Stimulated activated CD4-positive, alpha-beta T cell treated with anti-CD3 and anti-CD28 coated beads, Interleukin-1b, Interleukin-23, amount 100 ng/mL, for 48 hours (primary cell): Measurements from ENCODE around the gene PTPN12.
"Not testable (repeated sequence)": the region's sequence is repeated elsewhere in the genome, so short reads cannot be mapped to it uniquely, and the experiment has no call there.

Experiments used
- DNase-seq: peaks from one replicate; pipeline ENCODE4 v3.0.0-alpha.2; 2020

PTPN12 gene

DNA sequence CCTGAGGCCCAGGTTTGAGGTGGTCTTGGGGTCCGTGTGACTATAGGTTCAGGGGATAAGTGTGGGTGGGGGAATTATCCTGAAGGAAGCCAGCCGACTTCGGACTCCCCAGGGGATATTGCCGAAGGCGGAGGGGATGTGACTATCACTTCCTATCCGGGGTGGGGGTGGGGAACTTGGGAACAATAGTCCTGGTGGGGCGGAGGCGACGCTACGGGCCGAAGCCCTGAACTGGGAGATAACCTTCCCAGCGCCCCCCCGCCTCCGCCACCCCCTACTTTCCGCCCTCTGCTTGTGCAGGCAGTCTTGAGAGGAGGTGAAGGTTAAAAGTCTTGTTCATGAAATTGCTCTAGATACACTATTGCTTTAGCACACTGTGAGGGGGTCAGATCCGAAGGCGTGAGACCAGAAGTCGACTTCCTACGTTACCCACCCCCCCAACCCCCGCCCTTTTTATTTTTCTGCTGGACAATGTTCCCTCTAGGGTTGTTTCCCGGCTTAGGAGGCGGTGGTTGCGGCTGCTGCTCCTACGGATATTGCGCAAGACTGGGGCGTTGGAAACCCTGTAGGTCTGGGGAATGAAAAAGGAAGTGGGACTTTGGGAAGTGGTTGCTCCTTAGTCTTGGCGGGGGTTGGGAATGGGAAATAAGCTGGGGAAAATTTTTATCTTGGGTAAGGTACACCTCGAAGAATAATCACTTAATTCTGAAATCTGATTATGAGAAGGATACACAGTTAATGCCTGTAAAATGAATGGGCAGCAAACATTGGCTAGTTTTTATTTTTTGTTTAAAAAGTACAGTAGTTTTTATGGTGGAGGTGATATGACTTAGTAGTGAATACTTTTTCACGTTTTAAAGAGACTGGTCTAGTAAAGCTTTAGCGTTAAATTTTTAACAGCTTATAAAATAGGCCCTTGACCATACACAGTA, 1.5 kb downstream of the PTPN12 start:
- no peak for DNase-seq

DNA sequence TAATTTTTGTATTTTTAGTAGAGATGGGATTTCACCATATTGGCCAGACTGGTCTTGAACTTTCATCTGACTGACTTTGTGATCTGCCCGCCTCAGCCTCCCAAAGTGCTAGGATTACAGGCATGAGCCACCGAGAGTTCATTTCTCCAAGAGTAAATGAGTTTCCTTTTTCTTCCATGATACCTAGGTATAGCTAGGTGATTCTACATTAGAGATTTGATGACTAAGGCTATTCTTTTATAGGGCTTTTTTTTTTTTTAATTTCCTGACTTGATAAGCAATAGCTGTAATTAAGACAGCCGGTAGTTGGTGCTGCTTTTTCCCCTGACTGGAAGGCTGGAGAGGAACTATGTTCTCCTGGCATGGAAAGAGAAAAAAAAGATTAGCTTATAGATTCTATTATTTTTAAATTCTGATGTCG, 3.3 kb downstream of the PTPN12 start:
- no peak for DNase-seq

DNA sequence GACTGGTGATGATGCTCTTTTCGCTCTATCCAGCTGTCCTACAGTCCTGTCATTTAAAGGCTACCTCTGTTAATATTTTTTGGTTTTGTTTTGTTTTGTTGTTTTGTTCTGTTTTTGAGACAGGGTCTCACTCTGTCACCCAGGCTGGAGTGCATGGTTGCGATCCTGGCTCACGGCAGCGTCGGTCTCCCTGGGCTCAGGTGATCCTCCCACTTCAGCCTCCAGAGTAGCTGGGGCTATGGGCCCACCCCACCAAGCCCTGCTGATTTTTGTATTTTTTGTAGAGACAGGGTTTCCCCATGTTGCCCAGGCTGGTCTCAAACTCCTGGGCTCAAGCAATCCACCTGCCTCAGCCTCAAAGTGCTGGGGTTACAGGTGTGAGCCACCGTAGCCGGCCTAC, 3.9 kb downstream of the PTPN12 start:
- not testable (repeated sequence) for DNase-seq

DNA sequence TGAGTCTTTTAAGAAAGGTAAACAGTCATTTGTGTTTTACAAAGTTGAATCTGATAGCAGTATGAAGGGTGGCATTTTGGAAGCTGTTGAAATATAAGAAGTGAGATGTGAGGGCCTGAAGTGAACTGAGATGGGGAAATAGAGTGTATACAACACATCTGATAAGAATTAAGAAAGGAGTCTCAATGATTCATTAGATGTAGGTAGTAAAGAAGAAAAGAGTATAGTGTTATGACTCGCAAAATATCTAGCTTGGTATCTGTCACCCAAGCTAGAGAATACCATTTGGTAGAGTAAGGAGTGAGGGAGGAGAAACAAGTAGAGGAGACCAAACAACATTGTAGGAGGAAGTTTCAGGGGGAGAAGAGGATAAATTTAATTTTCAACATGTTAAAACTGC, 5.3 kb downstream of the PTPN12 start:
- DNase-seq: no peak

DNA sequence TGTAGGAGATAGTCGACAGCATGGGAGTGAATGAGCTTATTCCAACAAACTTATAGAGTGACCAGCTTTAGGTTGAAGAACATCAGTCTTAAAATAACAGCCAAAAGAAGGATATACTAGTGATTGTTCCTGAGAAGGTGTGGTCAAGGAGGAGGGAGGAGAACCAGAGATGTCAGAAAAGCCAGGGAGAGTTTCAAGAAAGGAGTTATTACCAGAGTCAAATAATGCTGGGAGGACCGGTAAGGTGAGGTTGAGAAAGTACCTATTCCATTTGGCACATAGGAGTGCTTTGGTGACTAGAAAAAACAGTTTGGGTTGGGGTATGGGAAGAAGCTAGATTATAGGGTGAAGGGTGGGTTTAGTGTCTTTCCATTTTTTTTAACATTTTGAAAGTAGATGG, 5.8 kb downstream of the PTPN12 start:
- no peak for DNase-seq

DNA sequence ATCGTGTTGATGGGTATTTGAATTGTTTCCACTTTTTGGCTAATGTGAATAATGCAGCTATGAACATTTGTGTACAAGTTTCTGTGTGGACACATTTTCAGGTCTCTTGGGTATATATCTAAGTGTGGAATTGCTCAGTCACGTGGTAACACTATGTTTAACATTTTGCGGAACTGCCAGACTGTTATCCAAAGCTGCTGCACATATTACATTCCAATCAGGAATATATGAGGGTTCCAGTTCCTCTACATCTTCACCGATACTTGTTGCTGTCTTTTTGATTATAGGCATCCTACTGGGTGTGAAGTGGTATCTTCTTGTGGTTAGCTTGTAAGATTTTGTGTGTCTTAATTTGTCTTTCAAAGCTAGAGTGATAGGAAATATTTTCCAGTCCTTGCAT, 6.8 kb downstream of the PTPN12 start:
- DNase-seq: no peak

DNA sequence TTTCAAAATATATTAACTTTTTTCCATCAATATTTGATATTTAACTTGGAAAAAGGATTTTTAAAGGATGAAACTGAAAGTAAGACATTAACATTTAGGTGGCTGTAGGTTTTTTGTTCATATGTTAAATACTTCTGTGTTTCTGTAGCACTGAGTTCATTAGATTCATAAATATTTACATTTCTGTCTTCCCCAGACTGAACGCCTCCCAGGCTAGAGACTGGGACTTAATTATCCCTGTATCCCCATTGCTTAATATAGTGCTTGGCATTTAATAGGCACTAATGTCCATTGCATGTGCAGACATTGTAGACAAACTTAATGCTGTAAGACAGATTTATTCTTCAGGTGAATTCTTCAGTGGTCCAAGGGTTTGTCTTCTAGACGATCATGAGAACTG, 7.4 kb downstream of the PTPN12 start:
- no peak for DNase-seq

DNA sequence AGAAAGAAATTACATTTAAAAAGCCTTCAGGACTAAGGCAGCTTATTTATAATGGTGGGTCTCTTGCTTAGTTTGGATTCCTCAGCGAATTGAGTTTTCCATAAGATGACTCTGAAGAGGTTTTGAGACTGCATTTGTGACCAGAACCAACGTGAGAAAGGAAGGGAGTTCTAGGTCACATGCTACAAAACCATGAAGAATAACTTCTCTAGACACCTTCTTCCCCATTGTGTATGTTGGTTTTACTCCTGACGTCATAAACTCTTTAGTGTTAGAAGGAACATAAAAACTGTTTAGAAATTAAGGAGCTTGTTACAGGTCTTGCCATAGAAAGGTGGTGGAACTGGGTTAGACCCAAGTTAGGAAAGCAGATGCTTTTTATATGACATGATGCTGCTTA, 11.1 kb downstream of the PTPN12 start:
- no peak for DNase-seq

DNA sequence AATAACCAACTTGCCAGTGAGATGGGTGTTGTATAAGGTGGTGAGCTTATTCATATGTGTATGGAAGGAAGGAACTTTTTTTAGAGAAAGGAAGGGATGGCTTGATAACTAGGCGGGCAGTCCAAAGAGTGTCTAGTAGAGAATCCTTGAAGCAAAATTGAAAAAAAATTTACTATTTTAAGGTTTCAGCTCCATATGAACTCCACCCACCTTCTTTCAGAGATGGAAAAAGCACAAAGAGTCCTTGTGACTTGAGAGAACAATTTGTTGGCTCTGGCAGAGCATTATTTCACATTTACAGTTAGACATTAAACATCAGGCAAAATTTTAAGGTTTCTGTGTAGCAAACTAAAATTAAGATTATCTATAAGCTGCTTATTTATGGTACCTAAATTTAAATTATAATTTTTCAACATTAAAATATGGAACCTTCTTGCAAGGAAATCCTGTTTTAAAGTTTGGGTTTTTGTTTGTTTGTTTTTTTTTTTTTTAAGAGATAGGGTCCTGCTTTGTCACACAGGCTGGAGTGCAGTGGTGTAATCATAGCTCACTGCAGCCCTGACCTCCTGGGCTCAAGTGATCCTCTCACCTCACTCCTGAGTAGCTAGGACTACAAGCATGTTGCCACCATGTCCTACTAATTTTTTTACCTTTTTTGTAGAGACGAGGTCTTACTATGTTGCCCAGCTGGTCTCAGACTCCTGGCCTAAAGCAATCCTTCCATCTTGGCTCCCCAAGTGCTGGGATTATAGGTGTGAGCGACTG, 12.2 kb downstream of the PTPN12 start:
- DNase-seq: no peak

DNA sequence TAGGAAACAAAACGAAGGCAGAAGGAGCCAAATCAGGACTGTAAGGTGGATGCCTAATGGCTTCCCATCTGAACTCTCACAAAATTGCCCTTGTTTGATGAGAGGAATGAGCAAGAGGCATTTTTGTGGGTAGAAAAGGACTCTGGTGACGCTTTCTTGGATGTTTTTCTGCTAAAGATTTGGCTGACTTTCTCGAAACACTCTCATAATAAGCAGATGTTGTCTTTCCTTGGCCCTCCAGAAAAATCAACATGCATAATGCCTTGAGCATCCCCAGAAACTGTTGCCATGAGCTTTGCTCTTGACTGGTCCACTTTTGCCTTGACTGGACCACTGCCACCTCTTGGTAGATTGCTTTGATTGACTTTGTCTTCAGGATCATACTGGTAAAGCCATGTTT, 13.5 kb downstream of the PTPN12 start:
- no peak for DNase-seq

DNA sequence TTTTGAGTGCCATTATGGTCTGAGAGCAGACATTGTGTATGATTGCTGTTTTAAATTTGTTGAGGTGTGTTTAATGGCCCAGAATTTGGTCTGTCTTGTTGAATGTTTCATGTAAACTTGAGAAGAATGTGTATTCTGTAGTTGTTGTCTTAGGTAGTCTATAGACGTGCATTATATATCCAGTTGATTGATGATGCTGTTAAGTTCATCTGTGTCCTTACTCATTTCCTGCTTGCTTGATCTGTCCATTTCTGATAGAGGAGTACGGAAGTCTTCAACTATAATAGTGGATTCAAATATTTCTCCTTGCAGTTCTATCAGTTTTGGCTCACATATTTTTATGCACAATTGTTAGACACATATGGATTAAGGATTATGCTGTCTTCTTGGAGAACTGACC, 16.0 kb downstream of the PTPN12 start:
- DNase-seq: no peak

DNA sequence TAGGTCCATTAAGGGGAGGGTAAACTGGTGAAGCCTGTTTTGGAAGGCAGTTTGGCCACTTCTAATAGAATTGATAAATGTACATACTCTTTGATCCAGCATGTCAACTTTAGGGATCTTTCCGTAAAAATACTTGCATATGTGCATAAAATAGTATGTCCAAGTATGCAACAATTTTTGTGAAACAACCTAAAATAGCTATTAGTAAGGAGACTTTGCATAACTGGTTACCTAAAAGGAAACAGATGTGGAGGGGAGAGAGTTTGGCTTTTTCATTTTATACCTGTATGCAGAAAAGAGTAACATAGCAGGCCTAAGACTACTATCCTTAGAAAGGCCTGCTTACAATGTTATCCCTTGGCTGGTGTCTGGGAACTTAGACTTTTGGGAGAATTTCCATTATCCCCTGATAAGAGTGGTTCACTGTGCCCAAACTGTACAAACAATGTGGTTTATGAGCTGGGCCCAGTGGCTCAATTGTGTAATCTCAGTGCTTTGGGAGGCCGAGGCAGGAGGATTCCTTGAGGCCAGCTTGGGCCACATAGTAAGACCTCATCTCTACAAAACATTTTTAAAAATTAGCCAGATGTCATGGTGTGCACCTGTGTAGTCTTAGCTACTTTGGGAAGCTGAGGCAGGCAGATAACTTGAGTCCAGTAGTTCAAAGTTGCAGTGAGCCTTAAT, 21.3 kb downstream of the PTPN12 start:
- DNase-seq: no peak

DNA sequence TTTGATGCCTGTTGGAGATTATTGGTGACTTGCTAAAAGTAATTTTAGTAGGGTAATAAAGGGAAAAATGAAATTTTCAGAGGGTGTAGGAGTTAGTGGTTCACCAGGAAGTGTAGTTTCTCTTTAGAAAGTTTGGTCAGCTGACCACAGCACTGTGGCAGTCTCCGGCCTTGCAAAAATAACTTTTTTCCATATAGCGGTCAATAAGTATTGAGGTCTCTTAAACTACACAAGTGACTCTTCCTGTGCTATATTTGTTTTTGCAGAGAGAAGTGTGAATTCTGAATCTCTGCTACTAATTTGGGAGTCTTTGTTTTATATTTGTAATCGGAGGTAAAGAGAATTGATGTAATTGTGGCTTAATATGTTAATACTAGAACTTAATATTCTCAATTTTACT, 24.3 kb downstream of the PTPN12 start:
- no peak for DNase-seq

DNA sequence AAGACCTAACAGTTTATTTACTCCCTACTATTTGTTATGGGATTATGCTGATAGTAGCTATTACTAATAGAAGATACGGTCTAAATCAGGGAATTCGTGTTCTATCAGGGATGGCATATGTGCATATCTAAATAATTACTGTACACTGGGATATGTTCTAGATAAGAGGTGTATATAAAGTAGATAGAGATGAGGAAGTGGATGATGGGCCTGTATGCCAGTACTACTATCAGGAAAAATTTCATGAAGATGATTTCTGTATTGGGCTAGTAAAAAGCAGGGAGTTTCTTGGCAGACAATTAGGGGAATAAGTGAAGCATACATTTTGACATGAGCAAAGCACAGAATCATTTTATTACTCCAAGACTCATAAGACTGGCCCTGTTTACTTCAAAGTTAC, 26.2 kb downstream of the PTPN12 start:
- no peak for DNase-seq

DNA sequence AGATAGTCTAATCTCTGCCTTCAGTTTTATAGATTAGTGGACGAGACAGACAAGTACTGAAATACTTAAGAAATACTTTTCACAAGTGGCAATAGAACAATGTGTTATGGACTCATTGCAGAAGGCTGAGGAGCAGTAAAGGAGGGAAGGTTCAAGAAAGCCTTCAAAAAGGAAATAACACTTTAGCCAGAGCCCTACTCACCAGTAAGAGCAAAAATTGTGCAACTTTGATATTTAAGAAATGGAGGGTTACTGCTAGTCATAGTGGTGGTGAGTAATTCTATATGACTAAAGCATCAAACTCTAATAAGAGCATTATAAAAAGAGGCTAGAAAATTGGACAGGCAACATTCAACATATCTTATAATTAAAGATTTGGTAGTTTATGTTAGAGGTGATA, 28.8 kb downstream of the PTPN12 start:
- DNase-seq: no peak

DNA sequence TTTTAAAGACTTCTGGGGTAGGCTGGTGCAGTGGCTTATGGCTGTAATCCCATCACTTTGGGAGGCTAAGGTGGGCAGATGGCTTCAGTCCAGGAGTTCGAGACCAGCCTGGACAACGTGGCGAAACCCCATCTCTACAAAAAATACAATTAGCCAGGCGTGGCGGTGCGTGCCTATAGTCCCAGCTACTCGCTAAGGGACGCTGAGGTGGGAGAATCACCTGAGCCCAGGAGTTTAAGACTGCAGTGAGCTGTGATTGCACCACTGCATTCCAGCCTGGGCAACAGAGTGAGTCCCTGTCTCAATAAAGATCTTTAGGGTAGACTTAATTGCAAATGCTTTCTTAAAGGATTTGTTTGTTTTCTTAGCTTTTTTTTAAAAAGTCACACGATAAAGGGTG, 29.3 kb downstream of the PTPN12 start:
- DNase-seq: no peak

DNA sequence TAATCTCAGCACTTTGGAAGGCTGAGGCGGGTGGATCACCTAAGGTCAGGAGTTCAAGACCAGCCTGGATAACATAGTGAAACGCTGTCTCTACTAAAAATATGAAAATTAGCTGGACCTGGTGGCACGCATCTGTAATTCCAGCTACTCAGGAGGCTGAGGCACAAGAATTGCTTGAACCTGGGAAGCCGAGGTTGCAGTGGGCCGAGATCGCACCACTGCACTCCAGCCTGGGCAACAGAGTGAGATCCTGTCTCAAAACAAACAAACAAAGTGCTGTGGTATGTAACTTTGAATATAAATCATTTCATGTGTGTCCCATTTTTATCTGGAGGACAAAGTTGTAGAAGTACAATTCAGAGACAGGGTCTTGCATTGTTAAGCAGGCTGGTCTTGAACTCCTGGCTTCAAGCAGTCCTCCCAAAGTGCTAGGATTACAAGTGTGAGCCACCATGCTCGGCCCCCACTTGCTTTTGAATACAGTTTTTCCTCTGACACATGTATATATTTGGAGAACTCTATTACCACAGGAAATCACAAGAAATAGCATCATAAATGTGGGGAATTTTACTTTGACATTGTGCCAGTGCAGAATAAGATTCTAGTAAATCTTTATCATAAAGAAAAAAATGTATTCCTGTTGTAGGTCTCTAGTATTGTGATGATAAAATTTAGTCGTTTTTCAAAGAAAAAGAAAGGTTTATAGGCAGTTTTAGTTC, 32.6 kb downstream of the PTPN12 start:
- no peak for DNase-seq

DNA sequence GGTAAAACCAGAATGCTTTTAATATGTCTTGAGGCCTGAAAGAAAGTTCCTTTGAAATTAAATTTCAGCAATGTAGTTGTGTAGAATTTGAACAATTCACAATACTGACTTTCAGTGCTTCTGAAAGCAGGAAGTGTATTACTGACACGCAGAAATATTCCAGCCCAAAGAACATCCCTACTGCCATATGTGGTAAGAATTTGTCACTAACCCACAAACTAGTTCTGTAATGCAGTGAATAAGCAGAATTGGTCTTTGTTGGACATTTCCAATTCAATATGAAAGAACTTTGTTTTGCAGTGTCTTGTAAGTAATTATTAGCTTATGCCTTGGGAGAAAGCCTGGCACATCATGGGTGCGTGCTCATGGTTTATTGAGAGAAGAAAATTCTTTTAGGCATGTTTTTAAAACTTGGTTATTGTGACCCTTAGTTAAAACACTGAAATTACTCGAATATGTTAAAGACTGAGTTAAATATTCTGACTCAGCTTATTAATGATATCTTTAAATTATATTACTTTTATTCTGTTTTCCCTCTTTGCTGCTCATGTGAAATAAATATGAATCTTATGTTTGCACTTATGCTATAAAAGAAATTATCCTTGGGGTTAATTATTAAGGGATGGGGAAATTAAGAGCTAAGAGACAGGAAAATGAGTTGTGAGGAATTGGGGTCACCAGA, 33.4 kb downstream of the PTPN12 start:
- no peak for DNase-seq

DNA sequence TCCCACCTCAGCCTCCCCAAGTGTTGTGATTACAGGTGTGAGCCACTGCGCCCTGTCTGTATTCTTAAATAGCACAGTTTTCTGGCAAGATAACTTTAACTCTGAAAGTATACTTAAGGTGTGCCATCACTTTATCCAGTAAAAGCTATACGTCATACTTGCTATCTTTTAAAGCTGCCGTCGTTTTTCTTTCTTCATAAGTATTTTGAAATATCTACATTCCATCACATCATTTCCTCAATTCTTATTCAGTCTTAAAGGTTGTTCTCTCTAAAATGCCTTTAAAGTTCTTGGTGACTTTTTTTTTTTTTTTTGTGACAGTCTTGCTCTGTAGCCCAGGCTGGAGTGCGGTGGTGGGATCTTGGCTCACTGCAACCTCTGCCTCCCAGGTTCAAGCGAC, 34.7 kb downstream of the PTPN12 start:
- no peak for DNase-seq

DNA sequence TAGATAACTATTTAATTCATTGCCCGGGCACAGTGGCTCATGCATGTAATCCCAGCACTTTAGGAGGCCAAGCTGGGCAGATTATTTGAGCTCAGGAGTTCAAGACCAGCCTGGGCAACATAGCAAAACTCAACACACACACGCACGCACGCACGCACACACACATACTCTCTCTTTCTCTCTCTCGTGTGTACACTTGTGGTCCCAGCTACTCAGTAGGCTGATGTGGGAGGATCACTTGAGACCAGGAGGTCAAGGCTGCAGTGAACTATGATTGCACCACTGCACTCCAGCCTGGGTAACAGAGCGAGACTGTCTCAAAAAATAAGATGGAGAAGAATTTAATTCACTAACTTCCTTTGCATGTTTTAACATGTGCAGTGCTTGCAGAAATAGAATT, 38.1 kb downstream of the PTPN12 start:
- no peak for DNase-seq

DNA sequence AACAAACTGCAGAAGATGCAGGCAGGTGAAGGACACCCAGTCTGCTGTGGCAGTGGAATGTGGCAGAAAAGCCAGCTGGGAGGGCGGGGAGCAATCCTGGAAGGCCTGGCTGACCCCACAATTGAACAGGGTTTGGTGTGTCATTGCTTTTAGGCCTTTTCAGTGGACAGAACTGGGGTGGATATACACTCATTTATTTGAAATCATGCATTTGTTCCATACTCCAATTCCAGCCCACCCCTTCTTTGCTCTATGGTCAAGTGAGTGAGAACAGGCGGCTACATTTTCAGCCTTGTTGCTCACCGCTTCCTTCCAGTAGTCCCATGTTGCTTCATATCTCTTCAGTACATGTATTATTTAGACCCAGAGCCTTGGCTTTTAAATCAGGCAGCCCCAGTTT, 39.8 kb downstream of the PTPN12 start:
- DNase-seq: no peak

DNA sequence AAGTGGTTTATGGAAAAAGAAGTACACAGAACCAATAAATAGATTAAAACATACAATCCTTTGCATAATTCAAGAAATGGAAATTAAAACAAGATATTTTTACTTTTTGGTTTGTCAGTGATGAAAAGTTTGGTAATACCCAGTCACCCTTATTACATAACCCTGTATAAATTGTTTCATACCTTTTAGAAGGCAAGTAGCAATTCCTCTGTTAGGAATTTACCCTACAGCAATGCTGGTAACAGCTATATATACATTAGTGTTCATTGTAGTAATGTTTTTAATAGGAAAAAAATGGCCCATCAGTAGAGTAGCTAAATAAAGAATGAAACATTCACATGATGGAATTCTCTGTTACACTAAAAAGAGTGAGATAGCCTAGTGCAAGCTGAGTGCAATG, 42.7 kb downstream of the PTPN12 start:
- no peak for DNase-seq
